ENCODE results near the gene PHRF1. TPM values are rescaled to one million over a fixed set of nuclear protein-coding genes. Genes with fewer than 3 reads are reported as not detected.

The PHRF1 gene
- total and polyA plus RNA-seq, 2 donors (not counting 3 experiments of a cell fraction or from before 2014, with no cell fraction given), result 14.2 to 39.4 TPM

DNA sequence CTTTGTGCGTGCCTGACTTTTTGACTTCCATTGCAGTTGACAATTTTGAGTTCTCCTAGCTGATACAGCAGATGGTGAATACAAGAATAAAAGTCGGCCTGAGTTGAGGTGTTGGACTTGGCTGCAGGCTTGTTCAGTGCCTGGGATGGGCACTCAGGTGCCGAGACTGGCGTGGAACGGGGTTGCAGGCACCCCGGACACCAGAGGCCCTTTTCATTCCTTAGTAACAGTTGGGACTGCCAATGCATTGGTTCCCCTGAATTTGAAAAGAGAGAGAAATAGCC, 1.3 kb downstream of the PHRF1 start:
- dilution Hi-C loops (cut with MboI; ENCODE audit: extremely low pct_ligation_motif_present, low sequenced_read_pairs) (no loop called here), intact Hi-C loops (cut with micrococcal nuclease) (loop anchor here (5.0 kb wide), 1 partner anchor 35 kb away; no protein-coding TSS in a partner anchor)
- peak; percentile 26 for FAIRE-seq
- H3K4me2 ChIP-seq (ENCODE audit: insufficient read depth, low read length), result peak overlapping the region; percentile 94
- no peak overlapping the region for H2AFZ ChIP-seq (ENCODE audit: low read depth, low read length)
- ChIA-PET POLR2A (no interaction called here), CTCF (interaction anchor here (0.9 kb wide), 1 partner anchor 23 kb away, joined by 3 read pairs; no protein-coding TSS in a partner anchor)
- peaks cover 54% of the 10 kb centered on the region for H3K79me2 ChIP-seq (ENCODE audit: control insufficient read depth, insufficient read depth, low read length)
- H3K36me3 ChIP-seq (ENCODE audit: control insufficient read depth in 2 of 2, extremely low read depth in 1 of 2, insufficient read depth in 2 of 2, low read length in 2 of 2), result peaks cover 0 to 5% of the 10 kb centered on the region in 2 experiments
- TF ChIP-seq POLR2A (IDR thresholded peaks at IDR 0.05; ENCODE audit: low read depth, low read length), result no peak
- no peak for TF ChIP-seq FOS (IDR thresholded peaks at IDR 0.05; ENCODE audit: borderline replicate concordance, insufficient read depth, low read length)
- TF ChIP-seq CTCF (IDR thresholded peaks at IDR 0.05; ENCODE audit: extremely low read depth in 1 of 2, insufficient read depth in 1 of 2, low read depth in 1 of 2, low read length in 2 of 2), result no peak
- TF ChIP-seq EZH2 (IDR thresholded peaks at IDR 0.05; ENCODE audit: borderline replicate concordance, low read depth, low read length, severe bottlenecking), result no peak
- TF ChIP-seq MYC (IDR thresholded peaks at IDR 0.05; ENCODE audit: low read depth, low read length), result no peak
- TF ChIP-seq POLR2AphosphoS5 (IDR thresholded peaks at IDR 0.05; ENCODE audit: insufficient read depth, low read depth, low read length), result no peak
- no peak for TF ChIP-seq GATA2 (IDR thresholded peaks at IDR 0.05; ENCODE audit: insufficient read depth, insufficient read length, low read depth, low read length)
- no peak for TF ChIP-seq JUN (IDR thresholded peaks at IDR 0.05; ENCODE audit: borderline replicate concordance, insufficient read depth, insufficient read length, low read depth)
- TF ChIP-seq, protein P1, sequence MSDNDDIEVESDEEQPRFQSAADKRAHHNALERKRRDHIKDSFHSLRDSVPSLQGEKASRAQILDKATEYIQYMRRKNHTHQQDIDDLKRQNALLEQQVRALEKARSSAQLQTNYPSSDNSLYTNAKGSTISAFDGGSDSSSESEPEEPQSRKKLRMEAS (IDR thresholded peaks at IDR 0.05; ENCODE audit: insufficient read depth, insufficient read length), result no peak
- no peak overlapping the region for H3K27ac ChIP-seq (ENCODE audit: insufficient read depth, low read depth, low read length)
- peak overlapping the region; percentile 100 for H3K9ac ChIP-seq (replicated peaks; ENCODE audit: extremely low read depth, insufficient read depth, low read length)
- H3K4me3 ChIP-seq (replicated peaks in 1 of 3; ENCODE audit: insufficient read depth in 1 of 3, low read depth in 1 of 3, low read length in 3 of 3), result peak overlapping the region; percentile 67 to 98 (median 79)
- BruUV-seq (replicated peaks), result TSS peak; percentile 33
- H3K27me3 ChIP-seq (ENCODE audit: control insufficient read depth in 2 of 2, insufficient read depth in 2 of 2, low read length in 2 of 2), result peaks cover 8 to 10% of the 10 kb centered on the region in 2 experiments
- no peaks in the 10 kb centered on the region for H3K9me3 ChIP-seq (replicated peaks; ENCODE audit: control insufficient read depth, insufficient read depth, low read length)
- no peak for DNase-seq (ENCODE audit: low read depth, low spot score)
- no peaks in the 10 kb centered on the region for H4K20me1 ChIP-seq (replicated peaks; ENCODE audit: control insufficient read depth, extremely low read depth, insufficient read depth, low read length)
- peaks cover 14% of the 10 kb centered on the region for H3K4me1 ChIP-seq (ENCODE audit: control insufficient read depth, extremely low read depth, insufficient read depth, low read length)
- H3K9me1 ChIP-seq (replicated peaks; ENCODE audit: control insufficient read depth, extremely low read depth, insufficient read depth, low read length), result no peaks in the 10 kb centered on the region
